ENCODE measurements around the gene FAM47E.

DNA sequence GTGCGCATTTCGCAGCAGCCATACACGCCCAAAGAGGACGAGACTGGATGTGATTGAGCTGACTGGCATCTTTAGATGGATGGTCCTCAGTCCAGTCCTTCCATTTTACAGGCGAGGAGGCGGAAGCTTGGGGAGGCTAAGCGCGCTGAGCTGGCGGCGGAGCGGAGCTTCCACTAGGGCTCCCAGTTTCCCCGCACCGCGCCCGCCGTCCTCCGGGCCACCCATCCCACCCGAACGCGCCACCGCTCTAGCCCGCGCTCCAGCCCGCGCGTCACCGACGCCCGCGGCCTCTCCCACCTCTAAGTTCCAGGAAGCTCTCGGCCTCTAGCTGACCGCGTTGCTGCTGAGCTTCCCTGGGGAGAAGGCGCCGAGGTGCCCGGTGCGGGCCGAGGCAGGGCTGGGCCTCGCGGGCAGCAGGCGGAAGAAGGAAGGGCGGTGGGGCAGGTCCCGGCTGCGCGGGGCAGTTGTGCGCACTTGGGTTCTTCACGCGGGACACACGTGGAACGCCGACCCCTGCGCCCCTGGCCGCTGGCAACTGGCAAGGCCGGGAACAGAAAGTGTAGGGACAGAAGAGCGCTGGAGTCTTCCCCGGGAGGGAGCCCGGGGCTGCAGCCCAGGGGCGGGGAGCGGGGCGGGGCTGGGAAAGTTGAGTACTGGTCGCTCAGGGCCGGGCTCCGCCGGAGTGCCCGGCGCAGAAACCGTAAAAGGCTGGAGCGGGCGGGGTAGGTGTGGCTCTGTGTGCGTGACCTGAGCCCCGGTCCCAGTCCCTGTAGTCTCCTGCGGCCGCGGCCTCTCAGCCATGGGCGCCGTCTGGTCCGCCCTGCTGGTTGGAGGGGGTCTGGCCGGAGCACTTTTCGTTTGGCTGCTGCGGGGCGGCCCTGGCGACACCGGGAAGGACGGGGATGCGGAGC, 54.7 kb downstream of the FAM47E start, which contains the start of gene STBD1:
- TF ChIP-seq, protein P1, sequence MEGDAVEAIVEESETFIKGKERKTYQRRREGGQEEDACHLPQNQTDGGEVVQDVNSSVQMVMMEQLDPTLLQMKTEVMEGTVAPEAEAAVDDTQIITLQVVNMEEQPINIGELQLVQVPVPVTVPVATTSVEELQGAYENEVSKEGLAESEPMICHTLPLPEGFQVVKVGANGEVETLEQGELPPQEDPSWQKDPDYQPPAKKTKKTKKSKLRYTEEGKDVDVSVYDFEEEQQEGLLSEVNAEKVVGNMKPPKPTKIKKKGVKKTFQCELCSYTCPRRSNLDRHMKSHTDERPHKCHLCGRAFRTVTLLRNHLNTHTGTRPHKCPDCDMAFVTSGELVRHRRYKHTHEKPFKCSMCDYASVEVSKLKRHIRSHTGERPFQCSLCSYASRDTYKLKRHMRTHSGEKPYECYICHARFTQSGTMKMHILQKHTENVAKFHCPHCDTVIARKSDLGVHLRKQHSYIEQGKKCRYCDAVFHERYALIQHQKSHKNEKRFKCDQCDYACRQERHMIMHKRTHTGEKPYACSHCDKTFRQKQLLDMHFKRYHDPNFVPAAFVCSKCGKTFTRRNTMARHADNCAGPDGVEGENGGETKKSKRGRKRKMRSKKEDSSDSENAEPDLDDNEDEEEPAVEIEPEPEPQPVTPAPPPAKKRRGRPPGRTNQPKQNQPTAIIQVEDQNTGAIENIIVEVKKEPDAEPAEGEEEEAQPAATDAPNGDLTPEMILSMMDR (IDR thresholded peaks at IDR 0.05), result no peak
- TF ChIP-seq POLR2AphosphoS5 (IDR thresholded peaks at IDR 0.05; ENCODE audit: low read depth, low read length) (no peak), SIN3A (IDR thresholded peaks at IDR 0.05; ENCODE audit: borderline replicate concordance, insufficient read depth, low read depth, low read length) (no peak)

Data from Panc1 (cell line).